ENCODE results near the gene BMP7.

GRCh38 chr20:57175397-57176010, 90.9 kb downstream of the BMP7 start:
- TF ChIP-seq POLR2A (IDR thresholded peaks at IDR 0.05) (no peak), POLR2AphosphoS5 (IDR thresholded peaks at IDR 0.05) (no peak)

Measured in spleen (tissue), 3 donors.